Subcutaneous adipose tissue (tissue), 4 donors: ENCODE measurements around the gene DEPP1. TPM values are rescaled to one million over a fixed set of nuclear protein-coding genes. Genes with fewer than 3 reads are reported as not detected.

Experiments
- total RNA-seq, 4 donors: library from RNA; depleted of rRNA; stranded (reverse); fragments of >200 nt; gene quantifications; one replicate each; pipeline ENCODE4 v1.1.0, GENCODE V29; 2016
- TF ChIP-seq, protein P1 (sequence below): fragments of 450-650 bp; IDR thresholded peaks from one replicate; pipeline ENCODE4 v1.5.1; 2016; ENCODE audit warnings: low read depth, mild to moderate bottlenecking, control low read depth, antibody characterized with exemption, moderate library complexity

DEPP1 gene
- total RNA-seq, 4 donors from 2014 or later: 248 to 566 (median 406) TPM

GRCh38 chr10:45003432-45004000 lies 24.9 kb upstream of the DEPP1 start:
- TF ChIP-seq, protein P1, sequence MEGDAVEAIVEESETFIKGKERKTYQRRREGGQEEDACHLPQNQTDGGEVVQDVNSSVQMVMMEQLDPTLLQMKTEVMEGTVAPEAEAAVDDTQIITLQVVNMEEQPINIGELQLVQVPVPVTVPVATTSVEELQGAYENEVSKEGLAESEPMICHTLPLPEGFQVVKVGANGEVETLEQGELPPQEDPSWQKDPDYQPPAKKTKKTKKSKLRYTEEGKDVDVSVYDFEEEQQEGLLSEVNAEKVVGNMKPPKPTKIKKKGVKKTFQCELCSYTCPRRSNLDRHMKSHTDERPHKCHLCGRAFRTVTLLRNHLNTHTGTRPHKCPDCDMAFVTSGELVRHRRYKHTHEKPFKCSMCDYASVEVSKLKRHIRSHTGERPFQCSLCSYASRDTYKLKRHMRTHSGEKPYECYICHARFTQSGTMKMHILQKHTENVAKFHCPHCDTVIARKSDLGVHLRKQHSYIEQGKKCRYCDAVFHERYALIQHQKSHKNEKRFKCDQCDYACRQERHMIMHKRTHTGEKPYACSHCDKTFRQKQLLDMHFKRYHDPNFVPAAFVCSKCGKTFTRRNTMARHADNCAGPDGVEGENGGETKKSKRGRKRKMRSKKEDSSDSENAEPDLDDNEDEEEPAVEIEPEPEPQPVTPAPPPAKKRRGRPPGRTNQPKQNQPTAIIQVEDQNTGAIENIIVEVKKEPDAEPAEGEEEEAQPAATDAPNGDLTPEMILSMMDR: no peak

- TF ChIP-seq, protein P1: no peak
Measured at GRCh38 chr10:45001381-45002148, 23.0 kb upstream of the DEPP1 start.

DNA sequence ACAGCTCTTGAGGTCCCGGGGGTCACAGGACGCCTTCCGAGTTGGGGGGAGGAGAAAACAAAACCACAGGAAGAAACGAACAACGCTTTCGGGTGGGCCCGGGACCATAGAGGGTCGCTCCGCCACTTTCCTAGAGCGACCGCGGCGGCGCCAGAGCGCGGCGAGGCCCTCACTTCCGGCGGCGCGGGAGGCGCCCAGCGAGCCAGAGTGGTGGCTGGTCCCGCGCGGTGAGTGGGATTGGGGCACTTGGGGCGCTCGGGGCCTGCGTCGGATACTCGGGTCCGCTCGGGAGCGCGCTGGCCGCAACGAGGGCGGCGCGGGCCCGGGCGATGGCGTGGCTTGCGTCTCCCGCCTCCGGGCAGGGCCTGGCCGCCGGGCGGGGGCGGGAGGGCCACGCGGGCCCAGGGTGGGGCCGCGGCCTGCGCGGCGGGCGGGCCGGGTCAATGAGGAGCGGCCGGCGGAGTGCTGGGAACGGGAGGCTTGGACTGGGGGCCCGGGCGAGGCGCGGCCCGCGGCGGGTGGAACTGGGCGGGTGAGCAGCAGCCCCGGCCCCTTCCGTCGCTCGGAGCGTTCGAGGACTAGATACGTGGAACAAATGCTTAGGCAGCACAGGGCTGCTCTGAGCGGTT lies 22.3 kb upstream of the DEPP1 start, which contains the start of gene ZNF22:
TSS of gene ZNF22 (plus strand) at position 172 of the 629 bp plus-strand sequence. CDS start 2,446 bp downstream, outside the sequence.
- TF ChIP-seq, protein P1: no peak

- TF ChIP-seq, protein P1: no peak
Measured at GRCh38 chr10:45000138-45000751, 21.6 kb upstream of the DEPP1 start.

GRCh38 chr10:44998146-44998631 lies 19.6 kb upstream of the DEPP1 start:
- TF ChIP-seq, protein P1: no peak

DNA sequence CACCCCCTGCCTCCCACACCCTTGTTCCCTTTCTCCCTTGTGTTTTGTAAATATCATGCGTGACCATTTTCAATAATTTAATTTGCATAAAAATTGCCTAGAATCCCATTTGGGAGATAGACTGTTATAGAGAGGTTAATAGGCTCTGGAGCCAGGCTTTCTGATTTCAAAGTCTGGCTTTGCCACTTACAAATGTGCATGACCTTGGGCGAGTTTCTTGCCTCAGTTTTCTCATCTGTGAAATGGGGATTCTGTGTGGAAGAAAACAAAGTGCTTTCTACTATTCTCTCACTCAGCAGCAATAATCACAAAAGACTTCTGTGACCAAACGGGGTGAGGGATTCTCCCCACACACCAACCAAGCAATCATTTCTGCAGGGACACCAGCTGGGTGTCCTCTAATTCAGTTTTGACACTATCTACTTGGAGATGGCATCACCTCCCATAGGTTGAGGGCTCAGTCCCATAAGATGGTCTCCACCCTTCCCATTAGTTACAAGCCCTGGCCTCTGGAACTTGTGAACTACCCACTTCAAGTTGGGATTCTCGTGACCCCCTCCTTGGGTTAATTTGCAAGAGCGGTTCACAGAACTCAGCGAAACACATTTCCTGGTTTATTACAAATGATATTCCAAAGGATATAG lies 18.6 kb upstream of the DEPP1 start:
- TF ChIP-seq, protein P1: no peak
